HFF-Myc (cell line): ENCODE data around the gene SLMAP.
"Not testable (repeated sequence)": the region's sequence is repeated elsewhere in the genome, so short reads cannot be mapped to it uniquely, and the experiment has no call there.

ENCODE experiments used
- DNase-seq: peaks from one replicate; pipeline ENCODE4 v3.0.0-alpha.2; 2011; ENCODE audit warnings: low read depth; ENCODE audit errors: extremely low read depth
- H3K4me3 ChIP-seq: replicated peaks from 2 replicates; pipeline ENCODE4 v1.5.1; 2011; ENCODE audit warnings: low read depth, mild to moderate bottlenecking, control low read depth, low read length
- CTCF ChIP-seq: IDR thresholded peaks from 2 replicates; pipeline ENCODE4 v1.5.1; 2012; ENCODE audit warnings: mild to moderate bottlenecking, low read depth, low read length, control low read depth; ENCODE audit errors: missing control alignments

SLMAP gene

DNA sequence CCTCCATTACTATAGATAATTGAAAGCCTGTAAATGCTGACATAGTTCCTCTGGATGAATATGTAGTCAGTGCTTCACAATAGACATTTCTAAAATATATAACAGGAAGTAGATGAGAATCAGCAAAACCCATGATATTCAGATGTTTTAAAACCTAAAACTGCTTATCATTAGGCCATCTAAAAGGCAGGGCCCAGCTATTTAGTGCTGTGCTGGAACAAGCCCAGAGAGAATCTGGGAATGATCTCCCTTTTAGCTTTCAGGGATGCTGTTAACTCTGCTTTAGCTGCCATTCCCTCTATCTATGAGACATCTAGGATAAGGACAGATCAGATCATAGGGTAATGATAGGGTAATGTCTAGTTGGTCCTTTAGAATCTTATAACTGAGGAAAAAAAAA lies 106.8 kb downstream of the SLMAP start:
- no peak for DNase-seq
- TF ChIP-seq CTCF = no peak
- no peak overlapping the region for H3K4me3 ChIP-seq

DNA sequence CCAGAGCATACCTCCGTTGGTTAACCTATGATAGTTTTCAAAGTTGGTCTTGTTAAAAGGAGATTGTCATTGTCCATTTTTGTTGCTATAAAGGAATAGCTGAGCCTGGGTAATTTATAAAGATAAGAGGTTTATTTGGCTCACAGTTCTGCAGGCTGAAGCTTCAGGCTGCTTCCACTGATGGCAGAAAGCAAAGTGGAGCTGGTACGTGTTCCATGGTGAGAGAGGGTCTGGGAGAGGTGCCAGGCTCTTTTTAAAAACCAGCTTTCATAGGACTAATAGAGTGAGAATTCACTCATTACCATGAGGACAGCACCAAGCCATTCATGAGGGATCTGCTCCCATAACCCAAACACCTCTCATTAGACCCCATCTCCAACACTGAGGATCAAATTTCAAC lies 107.3 kb downstream of the SLMAP start:
- no peak for TF ChIP-seq CTCF
- DNase-seq = no peak
- H3K4me3 ChIP-seq = no peak overlapping the region

GRCh38 chr3:57864853-57865252 lies 108.7 kb downstream of the SLMAP start:
- DNase-seq = no peak
- no peak overlapping the region for H3K4me3 ChIP-seq
- peak; percentile 31 for TF ChIP-seq CTCF

GRCh38 chr3:57869110-57869509 lies 113.0 kb downstream of the SLMAP start:
- not testable (repeated sequence) for H3K4me3 ChIP-seq, DNase-seq

DNA sequence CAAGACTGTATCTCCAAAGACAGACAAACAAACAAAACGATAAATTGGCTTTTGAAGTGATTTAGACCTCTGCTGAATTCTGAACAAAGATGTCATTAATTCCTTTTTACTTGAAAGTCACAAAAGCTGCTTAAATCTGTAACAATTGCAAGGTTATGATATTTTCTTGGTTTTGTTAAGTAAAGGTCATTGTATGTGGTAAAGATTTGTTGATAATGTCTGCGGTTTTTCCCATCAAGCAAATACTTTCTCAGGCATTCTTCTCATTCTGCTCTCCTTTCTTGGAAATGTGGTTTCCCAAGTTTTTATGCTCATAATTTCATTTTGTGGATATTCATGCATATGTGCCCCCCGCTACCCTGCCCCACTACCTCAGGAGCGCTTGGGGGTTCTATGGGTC lies 116.5 kb downstream of the SLMAP start:
- DNase-seq = no peak
- TF ChIP-seq CTCF = no peak
- no peak overlapping the region for H3K4me3 ChIP-seq

DNA sequence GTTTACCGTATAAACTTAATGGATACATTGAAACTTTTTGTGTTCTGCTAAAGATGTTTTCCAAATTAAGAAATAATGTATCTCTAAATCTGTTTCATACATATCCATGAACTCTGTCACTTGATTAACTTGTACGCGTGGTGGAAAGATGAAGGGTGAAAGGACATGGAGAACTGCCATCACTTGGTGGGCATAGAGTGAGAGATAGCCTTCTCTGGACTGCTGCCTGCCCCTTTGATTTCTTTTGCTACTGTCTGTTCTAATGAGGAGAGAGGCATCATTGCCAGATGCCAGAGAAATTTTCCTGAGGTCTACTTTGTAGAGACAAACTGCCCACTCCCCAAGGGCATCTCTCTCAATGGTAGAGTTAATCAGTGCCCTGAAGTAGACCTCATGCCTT lies 120.5 kb downstream of the SLMAP start:
- H3K4me3 ChIP-seq = no peak overlapping the region
- no peak for DNase-seq
- TF ChIP-seq CTCF = no peak

GRCh38 chr3:57877116-57877515 lies 121.0 kb downstream of the SLMAP start:
- no peak for TF ChIP-seq CTCF
- DNase-seq = no peak
- no peak overlapping the region for H3K4me3 ChIP-seq

DNA sequence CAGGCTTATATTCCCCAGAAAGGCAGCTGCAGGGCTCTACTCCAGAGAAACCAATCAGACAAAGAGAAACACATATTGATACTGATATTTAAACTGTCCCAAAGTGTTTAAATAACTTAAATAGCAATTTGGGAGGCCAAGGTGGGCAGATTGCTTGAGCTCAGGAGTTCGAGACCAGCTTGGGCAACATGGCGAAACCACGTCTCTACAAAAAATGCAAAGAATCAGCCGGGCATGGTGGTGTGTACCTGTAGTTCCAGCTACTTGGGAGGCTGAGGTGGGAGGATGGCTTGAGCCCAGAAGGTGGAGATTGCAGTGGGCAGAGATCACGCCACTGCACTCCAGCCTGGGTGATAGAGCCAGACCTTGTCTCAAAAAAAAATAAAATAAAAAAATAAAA lies 128.3 kb downstream of the SLMAP start:
- DNase-seq, H3K4me3 ChIP-seq: not testable (repeated sequence)
